PC-3 (cell line): ENCODE measurements around the gene ZHX3. TPM values are rescaled to one million over a fixed set of nuclear protein-coding genes. Genes with fewer than 3 reads are reported as not detected.

ENCODE experiments used
- ATAC-seq: fragments of 200-7000 bp; cut with Tn5 transposase; 2 replicates; pipeline ENCODE4 v1.9.1; 2020; ENCODE audit warnings: mild to moderate bottlenecking, moderate library complexity
- BruUV-seq: library from RNA; stranded (reverse); fragments of 400-500 nt; replicated peaks from 2 replicates; lab custom pipeline; 2021; lab: Mats Ljungman, UMichigan
- CTCF ChIA-PET: fragments of 300-600 bp; sonication (Branson Sonifier 250); formaldehyde crosslinking; loops from one replicate; lab custom pipeline; 2022; ENCODE audit warnings: antibody characterized with exemption; lab: Charles Lee
- POLR2A ChIA-PET: fragments of 300-600 bp; sonication (Branson Sonifier 250); formaldehyde crosslinking; loops from one replicate; lab custom pipeline; 2022; ENCODE audit warnings: antibody characterized with exemption; ENCODE audit not compliant: unreplicated experiment; lab: Charles Lee
- DNase-seq: peaks from one replicate; pipeline ENCODE4 v3.0.0-alpha.2; 2015
- H2AFZ ChIP-seq: fragments of 300-600 bp; sonication (generic); 2 replicates; pipeline ENCODE4 v1.6.0; 2016; ENCODE audit warnings: antibody characterized with exemption, low read length
- H3F3A ChIP-seq: fragments of 300-600 bp; sonication (generic); one replicate; pipeline ENCODE4 v1.6.0; 2017; ENCODE audit warnings: antibody characterized with exemption, low read length, control low read depth, mild to moderate bottlenecking; ENCODE audit not compliant: unreplicated experiment
- H3K27ac ChIP-seq: fragments of 300-600 bp; sonication (generic); 2 replicates; pipeline ENCODE4 v1.5.1; 2016; ENCODE audit warnings: mild to moderate bottlenecking, low read length
- H3K27me3 ChIP-seq: fragments of 300-600 bp; sonication (generic); 2 replicates; pipeline ENCODE4 v1.6.1; 2016; ENCODE audit warnings: low read length, mixed read lengths
- H3K36me3 ChIP-seq: fragments of 300-600 bp; sonication (generic); 2 replicates; pipeline ENCODE4 v1.6.1; 2016; ENCODE audit warnings: low read depth, mixed run types, low read length, mixed read lengths
- H3K4me1 ChIP-seq: fragments of 300-600 bp; sonication (generic); 2 replicates; pipeline ENCODE4 v1.5.1; 2016; ENCODE audit warnings: low read length; ENCODE audit not compliant: insufficient read depth
- H3K4me2 ChIP-seq: fragments of 300-600 bp; sonication (generic); 2 replicates; pipeline ENCODE4 v1.6.0; 2016; ENCODE audit warnings: low read length
- H3K4me3 ChIP-seq: fragments of 300-600 bp; sonication (generic); 2 replicates; pipeline ENCODE4 v1.5.1; 2016; ENCODE audit warnings: mild to moderate bottlenecking, low read length, mixed read lengths
- H3K79me2 ChIP-seq: fragments of 300-600 bp; sonication (generic); 2 replicates; pipeline ENCODE4 v1.6.1; 2017; ENCODE audit warnings: low read length, mixed read lengths
- H3K9ac ChIP-seq: fragments of 300-600 bp; sonication (generic); 2 replicates; pipeline ENCODE4 v1.6.0; 2016; ENCODE audit warnings: mild to moderate bottlenecking, low read length
- H3K9me2 ChIP-seq: fragments of 300-600 bp; sonication (generic); replicated peaks from 2 replicates; pipeline ENCODE4 v1.6.1; 2016; ENCODE audit warnings: mixed run types, low read length, mixed read lengths
- H3K9me3 ChIP-seq: fragments of 300-600 bp; sonication (generic); 2 replicates; pipeline ENCODE4 v1.6.1; 2016; ENCODE audit warnings: low read length, mixed read lengths
- H4K20me1 ChIP-seq: fragments of 300-600 bp; sonication (generic); 2 replicates; pipeline ENCODE4 v1.6.1; 2016; ENCODE audit warnings: low read length, mixed read lengths
- CTCF ChIP-seq: fragments of 300-600 bp; sonication (generic); conservative IDR thresholded peaks from 2 replicates; pipeline ENCODE4 v1.5.1; 2017; ENCODE audit warnings: antibody characterized with exemption, low read depth, mild to moderate bottlenecking, low read length
- EZH2 ChIP-seq: fragments of 300-600 bp; sonication (generic); IDR thresholded peaks from one replicate; pipeline ENCODE4 v1.6.1; 2017; ENCODE audit warnings: antibody characterized with exemption, mild to moderate bottlenecking, low read length; ENCODE audit not compliant: unreplicated experiment
- EZH2phosphoT487 ChIP-seq: fragments of 300-600 bp; sonication (generic); IDR thresholded peaks from 2 replicates; pipeline ENCODE4 v1.6.1; 2018; ENCODE audit warnings: mild to moderate bottlenecking, antibody characterized with exemption, low read length, borderline replicate concordance
- intact Hi-C: fragments of 100-400 bp; cut with micrococcal nuclease; formaldehyde crosslinking; loops from 2 replicates; pipeline ENCODE4 v1.9.0; 2023
- total RNA-seq: library from RNA; depleted of rRNA; stranded (reverse); fragments of >200 nt; gene quantifications from 2 replicates; pipeline ENCODE4 v1.2.3, GENCODE V29; 2014

ZHX3 gene
- total RNA-seq, 1 experiment from 2014 or later = 14.0 TPM

- Histone ChIP-seq H3K9me3 (no peaks in the 10 kb centered on the region), H3K36me3 (0 out of 2 replicates have a peak, but pooled peaks cover 16% of the 10 kb centered on the region), H3K27ac (no peak overlapping the region), H3K9ac (no peak overlapping the region), H3K27me3 (no peaks in the 10 kb centered on the region), H3F3A (no peaks in the 10 kb centered on the region), H3K4me2 (no peak overlapping the region), H3K9me2 (no peaks in the 10 kb centered on the region), H3K4me3 (no peak overlapping the region), H2AFZ (no peak overlapping the region), H4K20me1 (no peaks in the 10 kb centered on the region), H3K79me2 (no peaks in the 10 kb centered on the region), H3K4me1 (no peaks in the 10 kb centered on the region)
- no peak for DNase-seq
- intact Hi-C loops = no loop called here
- no peak for TF ChIP-seq CTCF
- BruUV-seq = no TSS peak
- ChIA-PET POLR2A (no interaction called here), CTCF (no interaction called here)
- ATAC-seq = no peak
Observed at GRCh38 chr20:41204304-41205265, 112.9 kb downstream of the ZHX3 start.

- Histone ChIP-seq H4K20me1 (no peaks in the 10 kb centered on the region), H3F3A (no peaks in the 10 kb centered on the region), H3K27me3 (no peaks in the 10 kb centered on the region), H3K79me2 (no peaks in the 10 kb centered on the region), H3K36me3 (peaks cover 24% of the 10 kb centered on the region; the same call in 1 of the 2 replicates), H2AFZ (no peak overlapping the region), H3K9me3 (peaks cover 8% of the 10 kb centered on the region), H3K9me2 (no peaks in the 10 kb centered on the region), H3K27ac (no peak overlapping the region), H3K4me1 (no peaks in the 10 kb centered on the region), H3K9ac (no peak overlapping the region), H3K4me2 (no peak overlapping the region), H3K4me3 (no peak overlapping the region)
- ChIA-PET POLR2A (no interaction called here), CTCF (no interaction called here)
- intact Hi-C loops = no loop called here
- BruUV-seq = no TSS peak
- ATAC-seq (no peak), DNase-seq (no peak)
- TF ChIP-seq EZH2phosphoT487 = no peak
- TF ChIP-seq CTCF = no peak
- no peak for TF ChIP-seq EZH2
Observed at GRCh38 chr20:41203660-41204059, 113.9 kb downstream of the ZHX3 start.

GRCh38 chr20:41202426-41202825 is 115.1 kb downstream of the ZHX3 start:
- H3K9ac ChIP-seq = no peak overlapping the region
- intact Hi-C loops = no loop called here
- peaks cover 13% of the 10 kb centered on the region for H3K9me3 ChIP-seq
- H3K79me2 ChIP-seq = no peaks in the 10 kb centered on the region
- H3K27ac ChIP-seq = no peak overlapping the region
- POLR2A ChIA-PET = no interaction called here
- H3K27me3 ChIP-seq = no peaks in the 10 kb centered on the region
- DNase-seq = no peak
- no peak overlapping the region for H2AFZ ChIP-seq
- no peak for ATAC-seq
- TF ChIP-seq EZH2 = no peak
- no peak for TF ChIP-seq EZH2phosphoT487
- TF ChIP-seq CTCF = no peak
- H3K9me2 ChIP-seq = no peaks in the 10 kb centered on the region
- H3K36me3 ChIP-seq = peaks cover 28% of the 10 kb centered on the region
- CTCF ChIA-PET = no interaction called here
- no peaks in the 10 kb centered on the region for H3K4me1 ChIP-seq
- H3K4me3 ChIP-seq = no peak overlapping the region
- no peaks in the 10 kb centered on the region for H3F3A ChIP-seq
- no peak overlapping the region for H3K4me2 ChIP-seq
- no TSS peak for BruUV-seq
- no peaks in the 10 kb centered on the region for H4K20me1 ChIP-seq
